Renal cortex interstitium (tissue), 11 donors: Measurements from ENCODE around the gene ERC2. TPM values are rescaled to one million over a fixed set of nuclear protein-coding genes. Genes with fewer than 3 reads are reported as not detected.
"Not testable (repeated sequence)": the region's sequence is repeated elsewhere in the genome, so short reads cannot be mapped to it uniquely, and the experiment has no call there.

Experiments used
- DNase-seq, 11 donors: peaks; one replicate each; pipeline ENCODE4 v3.0.0-alpha.2; 2013; ENCODE audit warnings: low read depth in 9 of 11, low spot score in 4 of 11; ENCODE audit errors: extremely low read depth in 1 of 11
- polyA plus RNA-seq, 3 donors: library from polyadenylated mRNA; unstranded; fragments of 120-200 nt; gene quantifications; one replicate each; pipeline ENCODE4 v1.2.1, GENCODE V29; 2013; ENCODE audit not compliant: insufficient read length in 3 of 3

ERC2 gene
- polyA plus RNA-seq, 3 donors, result 2.4 to 4.2 (median 3.3) TPM

DNA sequence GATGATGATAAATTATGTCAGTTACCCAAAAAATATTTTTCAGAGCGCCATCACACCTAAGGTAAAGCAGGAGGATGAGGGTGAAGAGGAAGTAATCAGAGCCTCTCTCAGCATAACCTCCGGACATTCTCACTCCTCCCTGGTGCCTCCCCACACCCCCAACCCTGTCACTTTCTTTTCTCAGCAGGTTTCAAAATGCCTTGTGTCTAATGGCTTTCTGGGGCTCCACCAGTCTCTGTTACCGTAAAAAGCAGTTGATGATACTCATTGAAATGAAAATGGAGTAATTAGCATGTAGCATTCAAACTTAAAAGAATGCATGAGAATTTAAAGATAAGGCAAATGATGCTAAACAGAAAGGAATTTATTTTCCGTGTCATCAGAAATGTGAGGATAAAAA lies 180.0 kb downstream of the ERC2 start:
- DNase-seq, result no peak

GRCh38 chr3:56282341-56282740 lies 185.9 kb downstream of the ERC2 start:
- no peak for DNase-seq

DNA sequence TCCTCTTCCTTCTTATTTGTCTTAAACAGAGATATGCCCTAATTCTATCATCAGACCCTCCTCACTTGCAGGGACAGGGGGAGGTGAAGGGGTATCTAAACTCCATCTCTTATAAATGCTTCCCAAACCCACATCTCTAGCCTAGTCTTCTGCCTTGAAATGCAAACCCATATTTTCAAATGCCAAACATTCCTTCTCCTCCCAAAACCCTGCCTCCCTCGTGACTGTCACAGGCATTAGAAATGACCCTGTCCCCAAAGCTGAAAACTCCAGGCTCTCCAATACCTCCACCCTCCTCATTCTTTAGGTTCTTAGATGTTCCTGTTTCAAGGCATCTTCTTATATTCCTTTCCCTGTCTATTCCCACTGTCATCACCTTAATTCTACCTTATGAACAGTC lies 191.0 kb downstream of the ERC2 start:
- DNase-seq, result no peak

DNA sequence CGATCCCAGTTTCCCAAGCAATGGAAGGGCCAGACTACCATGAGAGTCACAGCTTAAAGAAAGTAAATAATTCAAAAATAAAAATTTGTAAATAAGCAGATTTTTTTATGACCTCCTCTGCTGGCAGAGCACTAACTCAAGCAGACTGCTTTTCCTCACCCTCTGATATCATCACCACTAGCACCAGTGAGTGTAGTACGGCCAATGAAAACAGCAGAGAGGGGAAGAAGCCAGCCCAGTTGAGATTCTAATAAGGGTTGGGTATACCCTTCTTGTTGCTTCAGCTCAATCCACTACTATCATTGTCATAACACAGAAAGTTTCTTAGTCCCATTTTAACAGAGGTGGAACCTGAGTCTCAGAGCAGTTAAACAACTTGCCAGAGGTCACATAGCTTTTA lies 193.1 kb downstream of the ERC2 start:
- no peak for DNase-seq

DNA sequence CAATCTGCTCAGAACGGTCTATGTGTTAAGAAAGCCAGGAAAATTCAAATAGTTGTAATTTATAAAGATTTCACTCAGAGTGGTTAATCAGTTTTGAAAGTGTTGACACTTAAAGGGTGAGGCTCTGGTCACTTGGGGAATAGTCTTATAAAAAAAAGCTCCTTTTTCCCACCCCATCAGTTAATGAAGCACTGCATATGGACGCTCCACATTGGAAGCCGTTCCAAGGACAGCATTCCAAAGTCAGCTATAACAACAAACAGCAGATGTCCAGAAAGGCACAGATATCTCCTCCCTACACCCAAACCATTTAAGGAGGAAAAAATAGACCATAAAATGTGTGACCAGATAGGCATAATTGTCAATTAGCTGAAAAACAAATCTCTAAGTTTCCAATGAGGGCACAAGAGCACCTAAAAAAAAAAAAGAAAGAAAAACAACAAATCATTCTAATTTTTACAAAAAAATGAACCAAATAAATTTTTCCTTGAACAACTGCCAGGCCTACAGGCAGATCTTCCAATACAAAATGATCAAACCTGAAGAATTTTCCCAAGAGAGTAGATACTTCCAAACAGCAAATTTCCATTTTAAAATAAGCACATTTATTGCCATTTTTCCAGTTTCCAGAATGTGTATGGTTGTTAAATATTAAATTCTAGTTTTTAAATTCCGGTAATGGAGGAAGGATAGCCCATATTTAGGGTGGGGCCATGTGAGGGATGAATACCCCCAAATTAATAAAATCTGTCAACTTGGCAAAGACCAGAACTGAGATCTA lies 198.3 kb downstream of the ERC2 start:
- peak; percentile 22 to 72 (median 38) for DNase-seq

DNA sequence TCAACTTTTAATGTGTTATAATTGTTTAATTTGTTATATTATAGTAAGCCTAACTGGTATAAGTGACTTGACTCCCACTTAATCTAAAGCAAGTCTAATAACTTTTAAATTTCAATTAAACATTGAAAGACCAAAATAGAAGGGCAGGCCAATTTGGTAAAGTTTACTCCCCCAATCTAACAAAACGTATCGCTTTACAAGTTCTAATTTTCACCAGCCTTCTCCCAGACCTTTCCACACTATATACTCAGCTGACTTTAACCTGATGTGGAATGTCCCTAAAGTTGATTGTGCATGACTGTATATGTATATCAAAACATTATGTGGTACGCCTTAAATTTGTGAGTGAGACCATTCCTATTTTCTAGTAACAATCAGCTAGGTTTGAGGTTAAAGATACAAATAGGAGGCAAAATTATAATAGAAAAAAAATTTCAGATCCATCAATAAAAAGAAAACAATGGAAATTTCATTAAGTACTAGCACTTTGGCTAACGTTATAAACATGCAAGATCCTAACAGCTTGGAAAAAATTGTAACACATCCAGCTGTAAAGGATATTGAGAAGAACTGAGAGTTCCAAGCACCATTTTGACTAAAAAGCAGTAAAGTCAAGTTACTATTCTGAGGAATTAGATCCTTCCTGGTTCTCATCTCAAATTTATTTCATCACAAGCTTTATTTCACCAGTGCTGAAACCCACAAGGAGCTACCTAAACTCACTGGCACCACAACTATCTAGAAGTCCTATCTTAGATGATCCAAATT lies 199.5 kb downstream of the ERC2 start:
- peak in 3 of 11 donors; percentile 14 to 23 (median 21) for DNase-seq

DNA sequence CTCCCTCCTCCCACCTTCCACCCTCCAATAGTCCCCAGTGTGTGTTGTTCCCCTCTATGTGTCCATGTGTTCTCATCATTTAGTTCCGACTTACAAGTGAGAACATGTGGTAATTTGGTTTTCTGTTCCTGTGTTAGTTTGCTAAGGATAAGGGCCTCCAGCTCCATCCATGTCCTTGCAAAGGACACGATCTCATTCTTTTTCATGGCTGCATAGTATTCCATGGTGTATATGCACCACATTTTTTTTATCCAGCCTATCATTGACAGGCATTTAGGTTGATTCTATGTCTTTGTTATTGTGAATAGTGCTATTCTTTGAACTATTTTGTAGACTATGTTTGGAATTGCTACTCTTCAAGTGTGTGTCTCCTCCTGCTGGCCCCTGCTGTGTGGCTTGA lies 206.4 kb downstream of the ERC2 start:
- not testable (repeated sequence) for DNase-seq

DNA sequence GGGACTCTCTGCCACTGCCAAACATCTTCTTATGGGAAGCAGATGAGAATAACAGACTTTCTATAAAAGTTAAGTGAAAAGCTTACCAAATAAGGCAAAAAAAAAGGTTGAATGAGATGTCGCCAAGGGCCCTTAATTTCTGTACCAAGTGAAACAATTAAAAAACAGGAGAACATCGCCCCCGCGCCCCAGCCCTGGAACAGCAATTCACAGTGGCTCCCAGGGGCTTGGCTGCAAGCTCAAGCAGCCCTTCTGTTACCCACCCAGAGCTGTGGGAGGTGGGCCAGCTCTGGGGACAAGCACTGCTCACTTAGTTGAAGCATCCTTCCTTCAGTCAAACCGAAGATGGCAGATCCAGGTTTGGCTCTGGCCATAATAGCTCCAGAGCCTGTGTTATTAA lies 208.0 kb downstream of the ERC2 start:
- DNase-seq, result no peak

- no peak for DNase-seq
Measured at GRCh38 chr3:56257826-56258225, 210.4 kb downstream of the ERC2 start.

GRCh38 chr3:56254835-56255234 lies 213.4 kb downstream of the ERC2 start:
- DNase-seq, result no peak

- DNase-seq, result no peak
Measured at GRCh38 chr3:56253941-56254665, 214.2 kb downstream of the ERC2 start.

- peak; percentile 38 to 74 (median 54) for DNase-seq
Measured at GRCh38 chr3:56251343-56251945, 216.8 kb downstream of the ERC2 start.

DNA sequence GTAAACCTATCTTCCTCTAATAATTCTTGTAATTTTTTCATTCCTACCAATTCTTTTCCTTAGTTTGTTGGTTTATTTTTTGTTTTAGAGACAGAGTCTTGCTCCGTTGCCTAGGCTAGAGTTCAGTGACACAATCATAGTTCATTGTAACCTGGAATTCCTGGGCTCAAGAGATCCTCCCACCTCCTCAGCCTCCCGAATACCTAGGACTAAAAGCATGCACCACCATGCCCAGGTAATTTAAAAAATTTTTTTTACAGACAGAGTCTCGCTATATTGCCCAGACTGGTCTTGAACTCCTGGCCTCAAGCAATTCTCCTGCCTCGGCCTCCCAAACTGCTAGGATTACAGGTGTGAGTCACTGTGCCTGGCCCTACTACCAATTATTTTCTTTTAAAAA lies 220.2 kb downstream of the ERC2 start:
- no peak for DNase-seq

GRCh38 chr3:56238299-56238698 lies 230.0 kb downstream of the ERC2 start:
- no peak for DNase-seq

- no peak for DNase-seq
Measured at GRCh38 chr3:56233742-56234141, 234.5 kb downstream of the ERC2 start.

GRCh38 chr3:56229311-56229710 lies 239.0 kb downstream of the ERC2 start:
- DNase-seq, result no peak

DNA sequence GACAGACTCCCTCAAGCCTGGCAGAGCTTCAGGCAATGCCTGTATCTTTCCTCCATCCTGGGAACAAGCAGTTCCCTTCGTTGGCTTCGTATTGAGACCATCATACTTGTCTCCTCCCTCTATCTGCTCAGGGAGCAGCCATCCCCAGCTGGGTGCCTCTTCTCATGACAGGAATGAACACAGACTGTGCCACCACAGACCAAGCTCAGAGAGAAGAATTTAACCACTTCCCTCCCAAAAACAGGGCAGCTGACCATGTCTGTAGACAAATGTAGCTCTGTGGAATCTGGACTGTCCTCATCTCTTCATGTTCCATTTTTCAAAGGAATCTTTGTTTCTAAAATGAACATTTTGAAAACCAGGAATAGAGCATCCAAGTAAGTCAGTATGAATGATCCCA lies 245.4 kb downstream of the ERC2 start:
- no peak for DNase-seq

DNA sequence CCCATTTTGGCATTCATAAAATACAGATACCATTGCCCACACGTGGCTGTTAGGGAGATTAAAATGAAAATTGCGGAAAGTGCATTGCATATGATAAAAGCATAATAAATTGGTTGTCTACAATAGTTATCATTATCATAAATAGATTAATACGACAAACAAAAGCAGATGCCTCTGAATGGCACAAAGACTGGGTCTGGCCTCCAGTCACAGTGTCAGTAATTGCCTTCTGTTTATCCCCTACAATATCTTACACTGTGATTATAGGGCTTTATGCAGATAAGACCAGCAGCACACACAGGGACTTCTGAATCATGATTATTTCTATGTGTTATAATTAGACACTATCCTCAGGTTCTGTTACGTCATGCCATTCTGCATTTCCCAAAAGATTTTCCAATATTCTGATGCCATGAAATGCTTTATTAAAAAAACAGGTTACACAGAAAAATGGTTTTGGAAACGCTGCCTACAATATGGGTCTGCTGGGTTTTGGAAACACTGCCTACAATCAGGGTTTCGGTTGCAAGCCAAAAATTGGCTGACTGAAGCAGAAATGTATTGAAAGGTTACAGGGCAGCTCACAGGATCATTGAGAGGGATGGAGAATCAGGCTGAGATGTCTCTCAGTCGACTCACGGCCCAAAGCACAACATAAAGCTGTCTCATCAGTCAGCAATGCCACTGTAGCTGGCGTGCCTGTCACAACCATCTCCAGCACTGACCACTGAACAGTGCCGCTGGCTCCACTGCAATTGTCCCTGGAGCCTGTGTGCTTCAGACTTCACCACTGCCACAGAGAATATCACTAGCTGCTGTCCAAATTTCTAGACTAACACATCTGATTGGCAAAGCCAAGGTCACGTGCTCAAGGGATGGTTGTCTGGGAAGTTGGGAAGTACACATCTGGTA lies 248.1 kb downstream of the ERC2 start:
- no peak for DNase-seq
